ENCODE measurements around the gene SNX8. TPM values are rescaled to one million over a fixed set of nuclear protein-coding genes. Genes with fewer than 3 reads are reported as not detected.

SNX8 gene
- total RNA-seq, 1 donor from 2014 or later, result 60.1 TPM

- H3K27me3 ChIP-seq, result no peaks in the 10 kb centered on the region
- no peak for TF ChIP-seq CTCF (IDR thresholded peaks at IDR 0.05)
- H3K4me3 ChIP-seq, result no peak overlapping the region
- no peak overlapping the region for H3K27ac ChIP-seq
- no peak for DNase-seq
- intact Hi-C loops (cut with DNase I), result no loop called here
- peaks cover 18% of the 10 kb centered on the region for H3K4me1 ChIP-seq
- ATAC-seq, result no peak
- H3K36me3 ChIP-seq, result no peaks in the 10 kb centered on the region
- H3K9me3 ChIP-seq, result no peaks in the 10 kb centered on the region
Measured at GRCh38 chr7:2301511-2301863, 12.8 kb downstream of the SNX8 start.

GRCh38 chr7:2299870-2300512, 14.2 kb downstream of the SNX8 start:
- Histone ChIP-seq H3K36me3 (no peaks in the 10 kb centered on the region), H3K4me3 (no peak overlapping the region), H3K9me3 (no peaks in the 10 kb centered on the region), H3K27me3 (no peaks in the 10 kb centered on the region), H3K4me1 (peaks cover 14% of the 10 kb centered on the region), H3K27ac (peak overlapping the region; percentile 75)
- intact Hi-C loops (cut with DNase I), result no loop called here
- no peak for DNase-seq
- no peak for TF ChIP-seq CTCF (IDR thresholded peaks at IDR 0.05)
- ATAC-seq, result peak; percentile 59

DNA sequence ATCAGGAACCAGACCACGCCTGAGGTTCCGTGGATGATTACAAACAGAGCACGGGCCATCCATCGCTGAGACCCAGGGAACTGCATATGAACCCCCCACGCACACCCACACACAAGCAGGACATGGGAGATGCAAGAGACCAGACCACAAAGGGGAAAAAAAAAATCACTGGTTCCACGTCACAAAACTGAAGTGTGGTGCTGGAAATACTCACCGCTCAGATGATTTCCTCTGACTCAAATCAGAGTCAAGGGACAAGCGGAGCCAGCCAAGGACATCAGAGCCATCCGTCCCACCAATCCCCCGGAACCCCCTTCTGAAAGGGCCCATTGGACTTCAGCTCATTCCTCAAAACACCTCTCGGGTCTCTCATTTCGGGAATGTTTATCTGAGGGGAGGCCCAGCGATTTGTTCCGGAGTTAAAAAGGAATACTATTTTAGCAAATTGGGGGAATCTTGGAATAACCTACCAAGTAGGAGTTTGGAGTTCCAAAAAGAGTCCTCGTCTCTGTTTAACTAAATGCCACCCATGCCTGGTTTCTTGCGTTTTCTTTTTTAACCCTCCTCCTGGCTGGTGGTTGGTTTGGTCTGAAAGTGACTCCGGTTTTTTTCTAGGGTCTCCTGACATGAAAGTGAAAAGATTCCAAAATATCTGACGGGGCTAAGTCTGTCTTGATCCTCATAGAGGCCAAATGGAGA, 15.0 kb downstream of the SNX8 start:
- no peaks in the 10 kb centered on the region for H3K27me3 ChIP-seq
- ATAC-seq, result peak; percentile 93
- peak; percentile 84 for DNase-seq
- no peaks in the 10 kb centered on the region for H3K36me3 ChIP-seq
- intact Hi-C loops (cut with DNase I), result no loop called here
- H3K27ac ChIP-seq, result peak overlapping the region; percentile 75
- H3K9me3 ChIP-seq, result no peaks in the 10 kb centered on the region
- no peak overlapping the region for H3K4me3 ChIP-seq
- H3K4me1 ChIP-seq, result peaks cover 8% of the 10 kb centered on the region
- no peak for TF ChIP-seq CTCF (IDR thresholded peaks at IDR 0.05)

DNA sequence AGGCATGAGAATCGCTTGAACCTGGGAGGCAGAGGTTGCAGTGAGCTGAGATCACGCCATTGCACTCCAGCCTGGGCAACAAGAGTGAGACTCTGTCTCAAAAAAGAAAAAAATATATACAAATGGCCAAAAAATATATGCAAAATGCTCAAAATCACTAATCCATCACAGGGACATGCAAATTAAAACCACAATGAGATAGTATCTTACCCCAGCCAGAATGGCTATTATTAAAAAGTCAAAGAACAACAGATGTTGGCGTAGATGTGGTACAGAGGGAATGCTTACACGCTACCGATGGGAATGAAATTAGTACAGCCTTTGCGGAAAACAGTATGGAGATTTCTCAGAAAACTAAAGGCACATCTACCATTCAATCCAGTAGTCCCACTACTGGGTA, 17.4 kb downstream of the SNX8 start:
- Histone ChIP-seq H3K4me1 (peaks cover 4% of the 10 kb centered on the region), H3K9me3 (no peaks in the 10 kb centered on the region), H3K27me3 (no peaks in the 10 kb centered on the region), H3K4me3 (no peak overlapping the region), H3K27ac (no peak overlapping the region), H3K36me3 (no peaks in the 10 kb centered on the region)
- DNase-seq, result no peak
- no peak for ATAC-seq
- no peak for TF ChIP-seq CTCF (IDR thresholded peaks at IDR 0.05)
- intact Hi-C loops (cut with DNase I), result no loop called here

GRCh38 chr7:2295936-2296620, 18.2 kb downstream of the SNX8 start:
- no peak for DNase-seq
- intact Hi-C loops (cut with DNase I), result no loop called here
- no peaks in the 10 kb centered on the region for H3K27me3 ChIP-seq
- H3K9me3 ChIP-seq, result no peaks in the 10 kb centered on the region
- peaks cover 4% of the 10 kb centered on the region for H3K4me1 ChIP-seq
- ATAC-seq, result no peak
- H3K27ac ChIP-seq, result no peak overlapping the region
- H3K4me3 ChIP-seq, result no peak overlapping the region
- no peaks in the 10 kb centered on the region for H3K36me3 ChIP-seq
- TF ChIP-seq CTCF (IDR thresholded peaks at IDR 0.05), result no peak
